ENCODE measurements around the gene AQP12B.

Gene AQP12B

GRCh38 chr2:240718896-240719490 lies 36.3 kb upstream of the AQP12B start:
- no peak for DNase-seq

- no peak for DNase-seq
Measured at GRCh38 chr2:240717681-240718581, 35.2 kb upstream of the AQP12B start.

DNA sequence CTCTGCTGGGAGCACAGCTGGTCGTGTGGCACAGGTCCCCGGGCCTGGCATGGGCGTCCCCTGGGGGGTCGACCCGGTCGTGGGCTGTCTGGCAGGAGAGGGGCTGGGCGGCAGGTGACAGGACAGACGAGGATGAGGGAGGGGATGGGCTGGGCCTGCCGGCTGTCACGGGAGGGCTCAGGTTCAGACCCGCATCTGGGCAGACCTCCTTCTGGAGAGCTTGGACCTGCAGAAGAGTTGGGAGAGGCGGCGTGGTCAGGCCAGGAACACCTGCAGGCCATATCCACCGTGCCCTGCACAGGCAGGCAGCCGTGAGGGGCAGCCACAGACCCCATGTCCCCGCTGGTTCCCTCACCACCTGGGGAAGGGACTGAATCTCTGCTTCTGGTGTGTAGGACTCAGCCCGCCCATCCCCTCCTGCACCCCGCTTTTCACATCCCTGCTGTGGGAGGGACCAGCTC lies 34.5 kb upstream of the AQP12B start:
- DNase-seq = no peak

DNA sequence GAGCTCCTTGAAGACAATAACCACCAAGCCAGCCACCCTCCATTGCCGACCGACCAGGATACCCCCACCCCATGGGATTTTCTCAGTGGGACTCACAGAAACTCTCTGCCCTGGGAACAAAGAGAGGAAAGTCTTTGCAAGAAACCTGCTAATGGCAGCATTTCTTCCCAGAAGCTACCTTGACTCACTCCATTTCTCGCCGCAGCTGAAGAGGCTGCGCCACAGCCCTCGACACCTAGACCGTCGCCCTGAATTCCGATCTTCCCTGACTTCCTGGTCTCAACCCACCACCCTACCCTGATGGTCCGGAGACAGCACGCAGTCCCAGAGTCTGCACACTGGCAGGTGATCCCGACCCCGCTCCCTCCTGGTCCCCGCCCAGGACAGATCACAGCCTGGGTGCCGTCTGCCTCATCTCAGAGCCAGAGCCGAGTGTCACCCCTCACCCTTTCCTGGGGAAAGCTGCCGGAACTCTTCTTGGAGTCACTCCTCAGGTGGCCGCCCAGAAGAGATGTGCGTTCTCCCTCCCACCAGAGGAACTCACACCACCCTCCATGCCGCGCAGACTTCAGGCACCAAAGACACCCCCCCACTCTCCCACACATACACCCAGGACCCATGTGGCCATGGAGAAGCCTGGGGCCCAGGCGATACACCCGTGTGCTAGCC lies 33.6 kb upstream of the AQP12B start:
- no peak for DNase-seq

- DNase-seq = no peak
Measured at GRCh38 chr2:240714747-240715725, 32.4 kb upstream of the AQP12B start.

- DNase-seq = no peak
Measured at GRCh38 chr2:240713928-240714746, 31.5 kb upstream of the AQP12B start.

DNA sequence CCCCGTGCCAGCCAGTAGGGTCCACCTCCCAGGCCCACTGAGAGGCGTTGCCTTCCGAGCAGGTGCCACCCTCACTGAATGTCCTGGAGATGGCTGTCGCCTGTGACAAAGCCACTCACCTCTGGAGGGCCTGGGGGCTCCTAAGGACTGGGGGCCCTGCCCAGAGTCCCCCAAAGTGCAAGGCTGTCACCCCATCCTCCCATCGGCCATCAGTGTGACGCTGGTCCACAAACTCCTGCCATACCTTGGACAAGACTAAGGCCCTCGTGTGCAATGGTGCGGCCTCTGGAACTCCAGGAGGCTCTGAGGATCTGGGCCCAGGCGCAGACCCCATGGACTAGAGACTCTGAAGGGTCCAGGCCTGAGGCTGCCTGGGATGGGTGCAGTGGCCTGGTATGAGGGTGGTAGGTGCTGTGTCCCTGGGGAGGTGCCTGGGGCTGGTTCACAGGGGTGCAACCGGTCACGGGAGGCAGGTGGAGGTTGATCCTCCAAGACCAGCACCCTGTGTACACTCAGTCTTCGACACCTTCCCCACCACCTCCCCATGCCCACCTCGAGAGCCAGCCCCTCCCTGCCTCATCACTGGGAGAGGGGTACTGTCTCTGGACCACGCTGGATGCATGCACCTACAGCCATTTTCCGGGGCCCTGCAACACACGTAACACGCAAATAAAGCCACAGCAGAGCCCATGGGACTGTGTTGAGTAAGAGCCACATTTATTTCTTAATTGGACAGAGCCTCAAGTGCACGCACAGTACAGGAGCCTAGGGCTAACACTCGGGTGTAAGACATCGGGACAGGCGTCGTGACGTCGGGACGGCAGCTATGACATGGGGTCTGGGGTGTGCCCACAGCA lies 30.6 kb upstream of the AQP12B start:
- no peak for DNase-seq

DNA sequence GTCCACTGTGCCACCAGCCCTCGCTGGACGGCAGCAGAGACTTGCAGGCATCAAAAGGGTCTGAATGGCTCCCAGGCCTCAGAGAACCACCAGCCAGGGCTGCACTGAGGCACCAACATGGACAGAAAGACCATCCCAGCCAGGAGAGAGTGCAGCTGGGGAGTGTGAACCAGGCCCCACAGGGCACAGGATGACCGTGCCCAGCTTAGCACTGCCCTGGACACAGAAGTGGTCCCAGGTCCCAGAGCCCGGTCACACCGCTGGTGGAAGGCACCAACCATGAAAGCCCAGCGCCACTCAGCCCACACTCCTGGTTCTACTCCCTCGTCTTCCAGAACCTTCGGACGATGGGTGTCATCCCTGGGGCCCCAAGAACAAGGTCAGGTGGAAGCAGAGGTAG lies 29.4 kb upstream of the AQP12B start:
- DNase-seq = no peak

GRCh38 chr2:240711701-240712100 lies 29.0 kb upstream of the AQP12B start:
- DNase-seq = no peak

DNA sequence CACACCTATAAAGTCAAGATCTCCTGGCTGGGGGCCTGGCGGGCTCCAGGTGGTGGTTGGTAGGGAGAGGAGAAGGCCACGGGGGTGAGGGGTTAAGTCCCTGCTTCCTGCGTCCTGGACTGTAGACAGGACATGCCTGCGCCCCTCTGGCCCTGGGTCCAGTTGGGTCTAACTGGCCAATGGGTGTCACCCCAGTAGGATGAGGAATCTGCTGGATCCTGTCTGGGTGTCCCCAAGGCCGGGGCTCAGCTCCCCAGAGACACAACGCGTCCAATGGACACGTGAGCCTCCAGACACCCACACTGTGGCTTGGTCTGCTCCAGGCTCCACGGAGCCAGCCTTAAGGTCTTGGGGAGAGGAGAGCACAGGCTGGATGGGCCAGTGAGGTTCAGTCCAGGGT lies 28.6 kb upstream of the AQP12B start:
- DNase-seq = no peak

GRCh38 chr2:240708457-240708856 lies 25.8 kb upstream of the AQP12B start:
- DNase-seq = no peak

DNA sequence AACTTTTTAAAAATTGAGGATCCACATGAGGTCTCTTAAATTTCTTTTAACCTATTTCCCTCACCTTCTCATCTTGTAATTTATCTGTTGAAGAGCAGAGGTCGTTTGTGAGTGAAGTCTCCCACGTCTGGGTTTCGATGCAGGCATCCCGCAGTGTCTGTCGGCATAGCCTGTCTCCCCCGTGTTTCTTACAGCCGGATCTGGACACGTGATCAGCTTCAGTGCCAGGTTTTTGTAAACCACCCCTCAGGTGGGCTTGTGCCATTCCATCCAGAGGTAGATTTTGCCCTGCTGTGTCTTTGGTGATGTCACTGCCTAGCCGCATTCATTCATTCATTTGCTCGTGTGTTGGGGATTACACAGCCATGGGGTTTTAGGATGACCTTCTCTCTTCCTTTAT lies 25.1 kb upstream of the AQP12B start:
- no peak for DNase-seq

- DNase-seq = no peak
Measured at GRCh38 chr2:240707043-240707756, 24.5 kb upstream of the AQP12B start.

GRCh38 chr2:240705204-240705791 lies 22.6 kb upstream of the AQP12B start:
- DNase-seq = no peak

DNA sequence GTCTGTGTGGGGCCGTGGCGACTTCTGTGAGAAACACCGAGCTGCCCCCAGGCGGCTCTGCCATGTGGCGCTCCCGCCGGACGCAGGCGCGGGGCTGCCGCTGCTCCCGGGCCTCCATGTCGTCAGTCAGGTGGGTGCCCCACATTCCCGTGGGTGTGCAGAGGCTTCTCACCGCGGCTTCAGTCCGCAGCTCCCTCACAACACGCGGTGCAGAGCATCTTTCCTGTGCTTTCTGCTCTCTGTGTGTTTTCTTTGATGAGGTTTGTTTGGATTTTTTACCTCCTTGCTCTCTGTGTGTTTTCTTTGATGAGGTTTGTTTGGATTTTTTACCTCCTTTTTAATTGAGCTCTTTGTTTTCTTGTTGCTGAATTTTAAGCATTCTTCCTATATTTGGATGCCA lies 22.0 kb upstream of the AQP12B start:
- no peak for DNase-seq

GRCh38 chr2:240703417-240704341 lies 21.0 kb upstream of the AQP12B start:
- DNase-seq = no peak

GRCh38 chr2:240702640-240703011 lies 19.9 kb upstream of the AQP12B start:
- no peak for DNase-seq

Data from hypothalamus (tissue), 51 donors.